ENCODE results near the gene CAPZA1.

Gene CAPZA1

DNA sequence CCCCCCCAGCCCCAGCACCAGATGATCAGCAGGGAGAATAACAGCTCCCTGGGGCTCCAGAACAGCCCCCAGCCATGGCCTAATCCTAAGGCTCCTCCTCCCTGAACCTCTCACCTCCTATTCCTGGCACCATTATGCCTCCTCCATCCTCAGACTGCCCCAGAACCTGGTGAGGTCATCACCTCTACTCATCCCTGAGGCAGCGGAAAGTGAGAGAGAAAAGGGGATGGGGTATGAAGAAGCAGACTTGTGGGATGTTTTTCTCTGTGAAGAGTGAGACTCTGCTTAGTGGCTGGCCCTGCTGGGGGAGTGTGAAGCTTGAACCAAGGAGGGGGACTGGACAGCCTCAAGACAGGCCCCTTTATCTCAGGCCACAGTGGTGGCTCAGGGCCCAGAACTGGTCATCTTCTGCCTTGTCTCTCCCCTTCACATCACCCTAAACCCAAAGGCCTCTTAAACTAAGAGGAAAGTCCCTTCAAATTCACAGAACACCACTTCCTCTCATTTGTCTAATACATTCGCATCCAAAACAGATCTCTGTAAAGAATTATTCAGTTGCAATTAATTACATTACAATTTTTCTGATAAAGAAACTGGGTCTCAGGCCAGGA lies 97.7 kb downstream of the CAPZA1 start:
- DNase-seq, result no peak

GRCh38 chr1:112718691-112719418 lies 99.2 kb downstream of the CAPZA1 start:
- peak; percentile 33 for DNase-seq

GRCh38 chr1:112719706-112720105 lies 100.1 kb downstream of the CAPZA1 start:
- no peak for DNase-seq

DNA sequence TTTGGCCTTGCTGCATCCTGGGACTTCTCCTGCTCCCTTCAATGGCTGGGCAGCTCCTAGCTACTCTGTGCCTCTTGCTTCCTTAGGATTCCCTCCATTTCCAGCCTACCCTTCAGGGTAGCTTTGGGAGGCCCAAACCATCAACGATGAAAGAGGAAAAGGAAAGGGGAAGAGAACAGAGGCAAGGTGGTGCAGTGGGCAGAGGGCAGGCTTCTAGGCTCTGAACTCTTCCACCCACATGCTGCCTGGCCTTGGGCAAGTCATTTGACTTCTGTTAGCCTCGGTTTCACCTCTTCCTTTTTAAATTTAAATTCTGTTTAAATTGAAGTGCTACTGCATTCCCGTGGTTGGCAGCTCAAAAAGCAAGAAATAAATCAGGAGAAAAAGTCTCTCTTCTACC lies 101.2 kb downstream of the CAPZA1 start:
- no peak for DNase-seq
